ENCODE measurements around the gene FKBP3. TPM values are rescaled to one million over a fixed set of nuclear protein-coding genes. Genes with fewer than 3 reads are reported as not detected.

FKBP3 gene
- total RNA-seq, 1 donor from 2014 or later: 124 TPM

GRCh38 chr14:45073231-45073879 lies 60.9 kb downstream of the FKBP3 start:
- DNase-seq (no peak), ATAC-seq (ENCODE audit: poor library complexity) (no peak)
- intact Hi-C loops (cut with DNase I): no loop called here

DNA sequence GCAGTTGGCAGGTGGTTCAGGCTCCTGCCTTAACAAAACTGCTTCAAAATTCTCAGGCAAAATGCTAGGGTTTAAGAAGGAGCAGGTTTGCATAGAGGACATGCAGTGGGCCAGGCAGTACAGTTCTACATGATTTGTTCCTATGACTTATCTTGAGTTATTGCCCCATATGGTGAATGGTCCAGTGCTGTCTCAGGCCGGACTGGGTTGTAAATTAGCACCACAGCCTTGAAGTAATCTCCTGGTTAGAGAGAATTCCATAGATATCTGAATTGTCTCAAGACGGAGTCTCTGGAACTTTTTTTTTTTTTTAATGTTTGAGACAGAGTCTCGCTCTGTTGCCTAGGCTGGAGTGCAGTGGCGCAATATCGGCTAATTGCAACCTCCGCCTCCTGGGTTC lies 62.2 kb downstream of the FKBP3 start:
- ATAC-seq (ENCODE audit: poor library complexity) (no peak), DNase-seq (no peak)
- intact Hi-C loops (cut with DNase I): no loop called here

GRCh38 chr14:45070215-45070614 lies 64.1 kb downstream of the FKBP3 start:
- intact Hi-C loops (cut with DNase I): no loop called here
- no peak for ATAC-seq (ENCODE audit: poor library complexity)
- DNase-seq: no peak

DNA sequence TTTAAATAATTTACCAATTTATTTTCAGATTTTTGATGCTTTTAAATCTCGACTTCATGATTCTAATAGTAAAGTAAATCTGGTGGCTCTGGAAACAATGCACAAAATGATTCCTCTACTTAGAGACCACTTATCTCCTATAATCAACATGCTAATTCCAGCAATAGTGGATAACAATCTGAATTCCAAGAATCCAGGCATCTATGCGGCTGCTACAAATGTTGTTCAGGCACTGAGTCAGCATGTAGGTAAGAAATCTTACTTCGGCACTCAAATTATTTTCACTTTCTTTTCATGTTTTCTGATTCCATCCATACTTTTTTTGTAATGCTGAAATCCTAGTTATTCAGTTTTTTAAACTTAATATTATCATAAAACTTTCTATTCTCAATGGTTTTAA lies 65.9 kb downstream of the FKBP3 start:
- intact Hi-C loops (cut with DNase I): no loop called here
- DNase-seq: no peak
- no peak for ATAC-seq (ENCODE audit: poor library complexity)

GRCh38 chr14:45066667-45067066 lies 67.6 kb downstream of the FKBP3 start:
- intact Hi-C loops (cut with DNase I): no loop called here
- no peak for ATAC-seq (ENCODE audit: poor library complexity)
- no peak for DNase-seq

- ATAC-seq (ENCODE audit: poor library complexity) (peak; percentile 61), DNase-seq (no peak)
- intact Hi-C loops (cut with DNase I): no loop called here
Measured at GRCh38 chr14:45065956-45066355, 68.3 kb downstream of the FKBP3 start.

Other genes starting within 250 kb of the FKBP3 start
- 12.2 TPM for gene KLHL28, start 172.5 kb downstream of the FKBP3 start, total RNA-seq
- gene TOGARAM1, start 172.3 kb downstream of the FKBP3 start, total RNA-seq: 20.0 TPM
- gene PRPF39, start 50.4 kb downstream of the FKBP3 start, total RNA-seq: 12.9 TPM
- gene FANCM, start 1.4 kb upstream of the FKBP3 start, total RNA-seq: 2.9 TPM
- gene MIS18BP1, start 118.7 kb upstream of the FKBP3 start, total RNA-seq: 6.7 TPM

All from Right ventricle myocardium superior (tissue), 1 donor.